HG02759 (cell line): Measurements from ENCODE around the gene VCAN.

Experiments used
- ATAC-seq: cut with Tn5 transposase; IDR thresholded peaks from one replicate; pipeline ENCODE4 v1.9.1; 2021; ENCODE audit warnings: mild to moderate bottlenecking, moderate library complexity; ENCODE audit not compliant: unreplicated experiment

Gene VCAN

GRCh38 chr5:83527722-83528438 lies 56.3 kb downstream of the VCAN start:
- no peak for ATAC-seq

DNA sequence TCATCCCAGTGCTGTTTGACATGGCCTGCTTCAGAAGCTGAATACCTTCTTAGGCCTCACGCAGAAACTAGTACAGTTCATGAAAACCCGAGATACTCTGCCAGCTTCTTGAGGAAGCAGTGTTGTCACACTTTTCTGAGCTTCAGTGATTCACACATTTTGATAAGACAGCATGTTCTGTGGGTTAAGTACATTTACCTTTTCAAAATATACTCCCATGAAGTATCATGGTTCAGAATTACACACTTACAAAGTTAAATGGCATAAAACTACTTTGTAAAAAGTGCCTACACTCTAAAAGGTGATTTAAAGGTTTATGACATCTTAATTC lies 56.9 kb downstream of the VCAN start:
- ATAC-seq, result no peak

DNA sequence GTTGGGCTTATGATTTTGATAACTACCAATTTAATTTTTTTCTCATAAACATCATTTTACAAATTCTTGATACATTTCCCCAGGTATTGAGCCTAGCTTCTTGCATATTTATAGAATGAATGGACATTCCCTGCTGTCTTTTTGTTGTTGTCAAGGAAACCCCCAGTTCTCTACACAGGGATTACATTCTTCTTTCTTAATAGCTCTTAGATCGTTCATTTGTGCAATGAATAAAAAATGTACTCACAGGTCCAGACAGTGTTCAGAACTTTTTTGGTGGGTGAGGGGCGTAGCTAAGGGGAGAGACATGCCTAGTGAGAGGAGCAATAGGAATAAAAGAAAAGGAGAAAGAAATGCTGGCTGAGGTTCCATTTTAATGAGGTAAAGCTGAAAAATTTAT lies 58.6 kb downstream of the VCAN start:
- ATAC-seq, result no peak

GRCh38 chr5:83531661-83532060 lies 60.1 kb downstream of the VCAN start:
- no peak for ATAC-seq

- ATAC-seq, result peak; percentile 88
Observed at GRCh38 chr5:83538786-83539462, 67.4 kb downstream of the VCAN start.

DNA sequence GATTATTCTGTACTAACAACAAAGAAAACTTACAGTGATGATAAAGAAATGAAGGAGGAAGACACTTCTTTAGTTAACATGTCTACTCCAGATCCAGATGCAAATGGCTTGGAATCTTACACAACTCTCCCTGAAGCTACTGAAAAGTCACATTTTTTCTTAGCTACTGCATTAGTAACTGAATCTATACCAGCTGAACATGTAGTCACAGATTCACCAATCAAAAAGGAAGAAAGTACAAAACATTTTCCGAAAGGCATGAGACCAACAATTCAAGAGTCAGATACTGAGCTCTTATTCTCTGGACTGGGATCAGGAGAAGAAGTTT lies 67.9 kb downstream of the VCAN start:
- no peak for ATAC-seq

GRCh38 chr5:83540105-83540504 lies 68.6 kb downstream of the VCAN start:
- no peak for ATAC-seq

GRCh38 chr5:83540783-83541182 lies 69.2 kb downstream of the VCAN start:
- no peak for ATAC-seq

GRCh38 chr5:83542839-83543238 lies 71.3 kb downstream of the VCAN start:
- no peak for ATAC-seq

DNA sequence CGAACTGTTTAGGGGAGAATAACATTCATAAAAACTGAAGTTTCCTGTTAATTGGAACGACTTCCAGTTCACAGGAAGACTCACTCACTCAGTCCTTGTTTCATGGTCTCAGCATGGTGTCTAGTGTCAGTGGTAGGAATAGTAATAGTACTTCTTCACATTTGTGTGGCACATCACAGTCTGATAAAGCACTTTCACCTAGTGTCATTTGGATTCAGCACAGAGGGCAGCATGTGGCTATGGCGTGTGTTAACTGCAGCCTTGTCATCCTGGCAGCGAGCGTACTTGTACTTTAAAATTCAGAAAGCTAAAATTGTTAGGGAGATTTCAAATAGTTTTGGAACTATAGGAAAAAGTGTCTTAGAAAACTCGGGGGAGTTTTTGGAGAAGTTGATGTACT lies 72.4 kb downstream of the VCAN start:
- ATAC-seq, result no peak

DNA sequence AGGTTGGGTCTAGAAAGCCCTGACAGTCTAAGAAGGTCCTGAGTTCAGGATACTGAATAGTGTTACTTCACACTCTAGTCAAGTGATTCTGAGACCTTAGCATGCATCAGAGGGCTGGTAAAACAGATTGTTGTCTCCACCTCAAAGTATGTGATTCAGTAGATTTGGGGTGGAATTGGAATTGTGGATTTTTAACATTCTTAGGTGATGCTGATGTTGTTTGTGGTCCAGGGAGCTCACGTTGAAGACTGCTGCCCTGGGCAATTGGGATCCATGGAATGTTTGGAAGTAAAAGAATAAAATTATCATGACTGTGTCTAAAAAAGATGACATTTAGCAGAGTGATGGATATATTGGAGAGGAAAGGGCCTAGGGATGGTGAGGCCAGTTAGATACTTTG lies 75.6 kb downstream of the VCAN start:
- no peak for ATAC-seq

DNA sequence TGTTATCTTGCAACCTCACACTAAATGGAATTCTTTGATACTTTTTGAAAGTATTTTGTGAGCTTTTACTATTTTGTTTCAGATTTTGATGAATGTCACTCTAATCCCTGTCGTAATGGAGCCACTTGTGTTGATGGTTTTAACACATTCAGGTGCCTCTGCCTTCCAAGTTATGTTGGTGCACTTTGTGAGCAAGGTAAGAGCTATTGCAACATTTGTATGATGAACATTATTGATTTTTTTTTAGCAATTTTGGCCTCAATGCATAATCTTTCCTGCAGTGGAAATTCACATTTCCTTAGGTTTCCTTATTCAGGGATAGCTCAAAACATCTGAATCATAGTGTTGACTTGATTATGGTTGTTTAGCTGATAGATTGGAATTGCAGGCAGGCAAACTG lies 76.3 kb downstream of the VCAN start:
- no peak for ATAC-seq

DNA sequence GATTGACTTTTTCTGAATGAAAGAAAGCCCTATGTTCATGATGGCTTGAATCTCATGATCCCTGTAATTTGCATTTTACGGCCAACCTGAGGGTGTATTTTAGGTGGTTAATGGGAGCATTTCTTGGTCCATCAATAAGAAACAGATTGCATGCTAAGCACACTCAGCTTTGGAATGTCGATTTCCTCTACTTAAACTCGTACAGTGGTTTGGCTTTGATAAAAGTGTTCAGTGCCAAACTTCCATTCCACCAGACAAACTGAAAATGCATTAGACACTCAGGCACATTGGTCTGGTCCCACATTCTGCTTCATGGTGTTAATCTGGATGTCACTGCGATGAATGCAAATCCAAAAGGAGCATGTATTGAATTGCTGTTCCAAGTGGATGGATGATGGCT lies 77.0 kb downstream of the VCAN start:
- no peak for ATAC-seq

- ATAC-seq, result no peak
Observed at GRCh38 chr5:83549076-83549475, 77.5 kb downstream of the VCAN start.

GRCh38 chr5:83549674-83550073 lies 78.1 kb downstream of the VCAN start:
- ATAC-seq, result no peak

DNA sequence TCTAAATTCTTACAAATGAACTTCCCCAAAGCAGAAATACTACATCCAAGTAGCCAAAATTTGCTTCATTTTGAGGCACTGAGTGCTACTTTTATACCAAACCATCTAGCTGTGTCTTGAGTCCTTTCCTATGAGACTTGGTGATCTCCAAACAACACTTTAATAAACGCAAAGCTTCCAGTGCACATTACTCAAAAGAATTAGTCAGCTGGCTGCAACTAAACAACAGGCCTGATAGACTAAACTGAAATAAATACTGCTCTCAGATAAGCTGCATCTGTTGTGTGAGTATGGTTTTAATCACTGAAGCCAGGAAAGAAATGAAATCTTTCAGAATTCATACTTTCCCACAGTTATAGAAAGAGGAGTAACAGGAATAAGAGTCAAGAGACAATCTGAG lies 80.3 kb downstream of the VCAN start:
- no peak for ATAC-seq

- ATAC-seq, result no peak
Observed at GRCh38 chr5:83552275-83552674, 80.7 kb downstream of the VCAN start.

GRCh38 chr5:83553000-83553486 lies 81.5 kb downstream of the VCAN start:
- ATAC-seq, result no peak

GRCh38 chr5:83554133-83554532 lies 82.6 kb downstream of the VCAN start:
- no peak for ATAC-seq

DNA sequence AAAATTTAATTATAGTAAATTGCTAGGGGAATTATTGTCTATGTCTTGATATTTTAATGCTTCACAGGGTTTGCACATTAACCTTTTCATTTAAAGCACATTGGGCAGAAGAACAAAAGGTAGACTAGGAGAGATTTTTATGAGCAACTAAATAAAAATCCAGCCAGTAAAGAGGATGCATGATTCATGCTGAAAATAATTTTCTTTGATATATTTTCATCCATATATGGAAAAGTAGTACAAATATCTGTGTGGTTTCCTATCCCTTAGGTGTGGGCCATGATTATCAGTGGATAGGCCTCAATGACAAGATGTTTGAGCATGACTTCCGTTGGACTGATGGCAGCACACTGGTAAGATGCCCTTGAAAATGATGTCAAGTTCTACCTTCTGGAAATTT lies 83.1 kb downstream of the VCAN start:
- no peak for ATAC-seq

DNA sequence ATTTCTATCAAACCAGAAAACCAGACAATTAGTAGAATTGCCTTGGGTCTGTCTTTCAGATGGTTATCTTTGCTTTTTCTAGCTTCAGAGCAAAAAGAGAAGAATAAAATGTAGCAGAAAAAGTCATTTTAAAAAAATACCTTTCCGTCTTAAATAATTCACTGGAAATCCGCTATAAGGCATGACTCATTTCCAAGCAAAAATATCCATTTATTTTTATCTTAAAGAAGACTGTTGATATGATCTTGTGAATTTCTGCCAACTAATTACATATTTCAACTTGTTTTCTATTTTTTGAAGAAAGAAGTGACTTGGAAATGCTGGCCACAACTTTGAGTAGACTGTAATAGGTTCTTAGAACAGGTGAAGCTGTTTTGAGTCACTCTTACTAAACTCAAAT lies 83.7 kb downstream of the VCAN start:
- no peak for ATAC-seq

DNA sequence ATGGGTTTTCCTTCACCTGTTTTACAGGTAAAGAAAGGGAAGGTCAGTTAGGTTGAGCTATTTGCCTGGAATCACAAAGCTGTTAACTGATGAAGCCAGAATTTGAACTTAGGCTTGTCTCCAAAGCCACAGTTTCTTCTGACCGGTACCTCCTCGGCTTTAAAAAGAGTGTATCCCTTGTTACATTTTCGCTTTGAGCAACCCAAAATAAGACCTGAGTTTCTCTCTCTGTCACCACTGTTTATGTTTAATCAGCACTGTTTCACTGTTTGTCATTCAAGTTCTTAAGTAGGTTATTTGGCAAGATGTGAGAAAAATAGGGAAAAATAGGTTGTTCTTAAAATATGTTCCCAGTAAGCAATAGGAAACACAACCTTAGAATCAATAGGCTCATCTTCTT lies 84.6 kb downstream of the VCAN start:
- peak; percentile 92 for ATAC-seq
